Ishikawa (cell line): ENCODE measurements around the gene GABRG3.

Source experiments
- CEBPB ChIP-seq: IDR thresholded peaks from 2 replicates; pipeline ENCODE4 v1.6.1; 2012
- CREB1 ChIP-seq: IDR thresholded peaks from 2 replicates; pipeline ENCODE4 v1.6.1; 2012; ENCODE audit warnings: low read depth
- EGR1 ChIP-seq: IDR thresholded peaks from 2 replicates; pipeline ENCODE4 v1.6.1; 2012
- EP300 ChIP-seq: IDR thresholded peaks from 2 replicates; pipeline ENCODE4 v1.6.1; 2012; ENCODE audit warnings: borderline replicate concordance
- FOXM1 ChIP-seq: IDR thresholded peaks from 2 replicates; pipeline ENCODE4 v1.6.1; 2012; ENCODE audit warnings: low read depth, borderline replicate concordance
- MAX ChIP-seq: IDR thresholded peaks from 2 replicates; pipeline ENCODE4 v1.6.1; 2012
- RAD21 ChIP-seq: IDR thresholded peaks from 2 replicates; pipeline ENCODE4 v1.6.1; 2012; ENCODE audit warnings: low read depth
- REST ChIP-seq: IDR thresholded peaks from 2 replicates; pipeline ENCODE4 v1.6.1; 2012; ENCODE audit warnings: low read depth, mild to moderate bottlenecking
- TAF1 ChIP-seq: IDR thresholded peaks from 2 replicates; pipeline ENCODE4 v1.6.1; 2012; ENCODE audit warnings: low read depth, mild to moderate bottlenecking
- TCF12 ChIP-seq: IDR thresholded peaks from 2 replicates; pipeline ENCODE4 v1.6.1; 2012; ENCODE audit warnings: low read depth
- TEAD4 ChIP-seq: IDR thresholded peaks from 2 replicates; pipeline ENCODE4 v1.6.1; 2012
- YY1 ChIP-seq: IDR thresholded peaks from 2 replicates; pipeline ENCODE4 v1.6.1; 2012; ENCODE audit warnings: low read depth

GRCh38 chr15:27574541-27575054 is 603.6 kb downstream of the GABRG3 start:
- TF ChIP-seq TEAD4 (no peak), TAF1 (no peak), EP300 (no peak), MAX (no peak), TCF12 (no peak), CREB1 (no peak), YY1 (no peak), REST (no peak), CEBPB (no peak), FOXM1 (no peak), EGR1 (no peak), RAD21 (no peak)
